Stimulated activated naive CD8-positive, alpha-beta T cell treated with anti-CD3 and anti-CD28 coated beads, Interleukin-15, Interleukin-2, amounts not matched to agents 100 ng/mL and 50 ng/mL, for 24 hours (primary cell): Measurements from ENCODE around the gene CCL24.
"Not testable (repeated sequence)": the region's sequence is repeated elsewhere in the genome, so short reads cannot be mapped to it uniquely, and the experiment has no call there.

Experiments
- H3K27ac Mint-ChIP-seq: one replicate; pipeline ENCODE4 v1.8.0; 2021; ENCODE audit warnings: mild to moderate bottlenecking, mixed read lengths
- H3K27me3 Mint-ChIP-seq: one replicate; pipeline ENCODE4 v1.8.0; 2021; ENCODE audit warnings: mixed read lengths
- H3K36me3 Mint-ChIP-seq: one replicate; pipeline ENCODE4 v1.8.0; 2021; ENCODE audit warnings: low read depth, mixed read lengths
- H3K4me1 Mint-ChIP-seq: one replicate; pipeline ENCODE4 v1.8.0; 2021; ENCODE audit warnings: low read depth, mixed read lengths
- H3K4me3 Mint-ChIP-seq: one replicate; pipeline ENCODE4 v1.8.0; 2021; ENCODE audit warnings: mild to moderate bottlenecking, mixed read lengths
- H3K9me3 Mint-ChIP-seq: one replicate; pipeline ENCODE4 v1.8.0; 2021; ENCODE audit warnings: mixed read lengths

CCL24 gene, protein sequence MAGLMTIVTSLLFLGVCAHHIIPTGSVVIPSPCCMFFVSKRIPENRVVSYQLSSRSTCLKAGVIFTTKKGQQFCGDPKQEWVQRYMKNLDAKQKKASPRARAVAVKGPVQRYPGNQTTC

DNA sequence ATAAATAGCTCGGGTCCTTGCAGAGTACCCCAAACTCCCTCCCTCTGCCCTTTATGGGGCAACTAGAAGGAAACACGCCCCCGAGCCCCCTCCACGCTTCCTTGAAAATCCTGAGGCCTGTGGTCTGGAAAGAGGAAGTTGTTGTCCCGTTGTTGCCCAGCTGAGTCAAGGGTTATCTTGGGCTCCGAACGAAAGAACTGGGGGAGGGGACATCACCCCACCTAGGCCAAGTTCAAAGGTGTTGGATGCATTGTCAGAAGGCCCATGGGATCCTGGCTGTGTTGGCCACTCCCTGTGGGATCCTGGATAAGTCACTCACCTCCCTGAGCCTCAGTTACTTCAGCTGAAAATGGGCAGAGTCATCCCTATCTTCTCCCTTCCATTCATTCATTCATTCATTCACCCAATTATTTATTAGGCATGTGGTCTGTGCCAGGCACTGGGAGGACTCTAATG lies at the start of gene CCL24:
TSS of gene CCL24 (minus strand) at position 26 of the 456 bp plus-strand sequence. CDS start 91 bp downstream, outside the sequence.
- no peaks in the 10 kb centered on the region for H3K9me3 Mint-ChIP-seq
- no peak within 1 kb of the TSS for H3K4me3 Mint-ChIP-seq
- H3K27ac Mint-ChIP-seq = no peak within 1 kb of the TSS
- peaks cover 4% of the 10 kb centered on the region for H3K27me3 Mint-ChIP-seq
- no peaks in the 10 kb centered on the region for H3K4me1 Mint-ChIP-seq
- no peaks in the 10 kb centered on the region for H3K36me3 Mint-ChIP-seq

DNA sequence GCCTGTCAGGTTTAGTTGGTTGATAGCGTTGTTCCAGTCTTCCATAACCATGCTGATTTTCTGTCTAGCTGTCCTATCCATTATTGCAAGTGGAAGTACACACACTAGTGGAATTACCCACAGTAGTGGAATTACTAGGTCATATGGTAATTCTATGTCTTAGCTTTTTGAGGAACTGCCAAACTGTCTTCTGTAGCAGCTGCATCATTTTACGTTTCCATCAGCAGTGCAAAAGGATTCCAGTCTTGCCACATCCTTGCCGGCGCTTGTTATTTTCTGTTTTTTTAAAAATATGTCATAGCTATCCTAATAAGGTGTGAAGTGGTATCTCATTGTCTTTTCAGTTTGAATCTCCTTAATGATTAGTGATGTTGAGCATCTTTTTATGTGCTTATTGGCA lies 48.0 kb upstream of the CCL24 start:
- Mint-ChIP-seq H3K4me1 (no peaks in the 10 kb centered on the region), H3K27me3 (peaks cover 28% of the 10 kb centered on the region), H3K4me3 (no peak overlapping the region)

DNA sequence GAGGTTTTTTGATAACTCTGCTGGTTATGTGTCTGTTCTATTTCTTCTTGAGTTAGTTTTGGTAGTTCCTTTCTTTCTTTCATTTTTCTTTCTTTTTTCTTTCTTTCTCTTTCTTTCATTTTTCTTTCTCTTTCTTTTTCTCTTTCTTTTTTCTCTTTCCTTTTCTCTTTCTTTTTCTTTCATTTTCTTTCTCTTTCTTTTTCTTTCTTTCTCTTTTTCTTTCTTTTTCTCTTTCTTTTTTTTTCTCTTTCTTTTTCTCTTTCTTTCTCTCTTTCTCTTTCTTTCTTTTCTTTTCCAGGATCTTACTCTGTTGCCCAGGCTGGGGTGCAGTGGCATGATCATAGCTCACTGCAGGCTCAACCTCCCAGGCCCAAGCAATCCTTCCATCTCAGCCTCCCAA lies 44.8 kb upstream of the CCL24 start:
- H3K9me3 Mint-ChIP-seq = no peaks in the 10 kb centered on the region
- no peak overlapping the region for H3K4me3 Mint-ChIP-seq
- peaks cover 10% of the 10 kb centered on the region for H3K27me3 Mint-ChIP-seq
- peak overlapping the region; percentile 31 for H3K27ac Mint-ChIP-seq
- no peaks in the 10 kb centered on the region for H3K36me3 Mint-ChIP-seq
- no peaks in the 10 kb centered on the region for H3K4me1 Mint-ChIP-seq

More for the DNA sequence above, 48.0 kb upstream of the CCL24 start:
- H3K36me3 Mint-ChIP-seq = no peaks in the 10 kb centered on the region
- H3K9me3 Mint-ChIP-seq = no peaks in the 10 kb centered on the region
- no peak overlapping the region for H3K27ac Mint-ChIP-seq

DNA sequence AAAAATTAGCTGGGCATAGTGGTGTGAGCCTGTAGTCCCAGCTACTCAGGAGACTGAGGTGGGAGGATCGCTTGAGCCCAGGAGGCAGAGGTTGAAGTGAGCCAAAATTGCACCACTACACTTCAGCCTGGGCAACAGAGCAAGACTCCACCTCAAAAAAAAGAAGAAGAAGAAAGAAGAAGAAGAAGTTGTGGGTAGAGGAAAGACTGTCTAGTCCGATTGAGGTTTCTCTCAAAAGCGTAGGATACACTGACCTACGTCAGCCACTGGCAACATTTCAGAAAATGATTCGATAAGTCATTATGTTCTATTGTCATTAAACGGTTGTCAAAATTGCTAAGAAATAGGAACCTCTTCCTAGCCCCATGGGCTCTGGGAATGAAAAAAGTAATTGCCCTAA lies 42.9 kb upstream of the CCL24 start:
- peaks cover 8% of the 10 kb centered on the region for H3K27me3 Mint-ChIP-seq
- no peaks in the 10 kb centered on the region for H3K4me1 Mint-ChIP-seq
- no peaks in the 10 kb centered on the region for H3K9me3 Mint-ChIP-seq
- H3K27ac Mint-ChIP-seq = no peak overlapping the region
- H3K4me3 Mint-ChIP-seq = no peak overlapping the region
- H3K36me3 Mint-ChIP-seq = no peaks in the 10 kb centered on the region

GRCh38 chr7:75854813-75855345 lies 41.3 kb upstream of the CCL24 start:
- H3K36me3 Mint-ChIP-seq, H3K4me3 Mint-ChIP-seq, H3K4me1 Mint-ChIP-seq, H3K9me3 Mint-ChIP-seq, H3K27me3 Mint-ChIP-seq, H3K27ac Mint-ChIP-seq: not testable (repeated sequence)

DNA sequence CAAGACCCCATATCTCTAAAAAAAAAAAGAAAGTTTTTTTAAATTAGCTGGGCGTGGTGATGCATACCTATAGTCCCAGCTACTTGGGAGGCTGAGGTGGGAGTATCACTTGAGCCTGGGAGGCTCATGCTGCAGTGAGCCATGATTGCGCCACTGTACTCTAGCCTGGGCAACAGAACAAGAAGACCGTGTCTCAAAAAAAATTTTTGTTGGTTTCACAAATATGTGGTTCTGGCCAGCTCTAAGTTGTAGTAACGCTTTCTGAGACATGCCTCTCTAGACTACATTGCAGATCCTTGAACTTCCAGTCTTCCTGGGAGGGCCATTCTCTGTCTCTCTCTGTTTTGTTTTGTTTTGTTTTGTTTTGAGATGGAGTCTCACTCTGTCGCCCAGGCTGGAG lies 40.6 kb upstream of the CCL24 start:
- Mint-ChIP-seq H3K27me3 (peaks cover 8% of the 10 kb centered on the region), H3K9me3 (no peaks in the 10 kb centered on the region), H3K36me3 (no peaks in the 10 kb centered on the region), H3K4me1 (no peaks in the 10 kb centered on the region), H3K4me3 (no peak overlapping the region), H3K27ac (no peak overlapping the region)

DNA sequence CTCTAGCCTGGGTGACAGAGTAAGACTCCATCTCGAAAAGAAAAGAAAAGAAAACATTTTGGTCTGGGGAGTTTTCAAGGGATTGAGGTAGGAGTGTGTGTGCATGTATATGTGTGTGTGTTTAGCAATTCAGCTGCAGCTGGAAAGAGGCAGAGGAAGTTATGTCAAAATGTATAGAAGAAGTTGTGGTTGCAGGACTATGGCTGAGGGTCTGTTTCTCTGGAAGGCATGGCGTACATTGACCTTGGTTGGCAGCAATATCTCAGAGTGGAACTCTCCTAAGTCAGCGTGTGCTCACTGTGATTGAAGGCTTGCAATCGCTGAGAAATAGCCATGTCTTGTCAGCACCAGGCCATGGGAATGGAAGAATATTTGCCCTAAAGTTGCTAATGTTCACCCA lies 36.6 kb upstream of the CCL24 start:
- no peaks in the 10 kb centered on the region for H3K4me1 Mint-ChIP-seq
- no peak overlapping the region for H3K27ac Mint-ChIP-seq
- no peak overlapping the region for H3K4me3 Mint-ChIP-seq
- no peaks in the 10 kb centered on the region for H3K9me3 Mint-ChIP-seq
- H3K27me3 Mint-ChIP-seq = no peaks in the 10 kb centered on the region
- H3K36me3 Mint-ChIP-seq = no peaks in the 10 kb centered on the region

DNA sequence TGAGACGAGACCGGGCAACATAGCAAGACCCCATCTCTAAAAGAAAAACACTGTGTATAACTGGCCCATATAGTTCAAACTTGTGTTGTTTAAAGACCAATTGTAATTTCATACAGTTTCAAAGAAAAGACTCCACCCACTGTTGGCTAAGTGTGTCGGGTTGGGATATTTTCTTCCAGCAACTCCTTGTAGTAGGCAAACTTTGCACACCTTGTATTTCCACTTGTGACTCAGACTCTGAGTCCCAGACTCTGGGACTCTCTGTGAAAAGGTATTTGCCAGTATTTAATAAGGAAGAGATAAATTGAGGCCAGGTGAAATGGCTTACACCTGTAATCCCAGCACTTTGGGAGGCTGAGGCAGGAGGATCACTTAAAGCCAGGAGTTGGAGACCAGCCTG lies 36.0 kb upstream of the CCL24 start:
- no peaks in the 10 kb centered on the region for H3K9me3 Mint-ChIP-seq
- H3K4me3 Mint-ChIP-seq = no peak overlapping the region
- H3K4me1 Mint-ChIP-seq = no peaks in the 10 kb centered on the region
- H3K27me3 Mint-ChIP-seq = no peaks in the 10 kb centered on the region
- no peak overlapping the region for H3K27ac Mint-ChIP-seq
- H3K36me3 Mint-ChIP-seq = no peaks in the 10 kb centered on the region

GRCh38 chr7:75847707-75848106 lies 34.1 kb upstream of the CCL24 start:
- Mint-ChIP-seq H3K9me3 (no peaks in the 10 kb centered on the region), H3K27ac (no peak overlapping the region), H3K4me1 (peaks cover 7% of the 10 kb centered on the region), H3K4me3 (no peak overlapping the region), H3K27me3 (no peaks in the 10 kb centered on the region), H3K36me3 (no peaks in the 10 kb centered on the region)

GRCh38 chr7:75845132-75845531 lies 31.5 kb upstream of the CCL24 start:
- not testable (repeated sequence) for H3K4me3 Mint-ChIP-seq, H3K9me3 Mint-ChIP-seq, H3K27me3 Mint-ChIP-seq, H3K36me3 Mint-ChIP-seq, H3K27ac Mint-ChIP-seq
- peaks cover 12% of the 10 kb centered on the region for H3K4me1 Mint-ChIP-seq

DNA sequence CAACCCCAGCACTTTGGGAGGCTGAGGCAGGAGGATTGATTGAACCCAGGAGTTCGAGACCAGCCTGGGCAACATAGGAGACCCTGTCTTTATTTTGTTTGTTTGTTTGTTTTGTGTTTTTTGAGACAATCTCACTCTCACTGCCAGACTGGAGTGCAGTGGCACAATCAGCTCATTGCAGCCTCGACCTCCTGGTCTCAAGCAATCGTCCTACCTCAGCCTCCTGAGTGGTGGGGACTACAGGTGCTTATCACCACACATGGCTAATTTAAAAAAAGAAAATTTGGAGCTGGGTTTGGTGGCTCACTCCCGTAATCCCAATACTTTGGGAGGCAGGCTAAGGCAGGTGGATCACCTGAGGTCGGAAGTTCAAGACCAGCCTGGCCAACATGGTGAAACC lies 30.6 kb upstream of the CCL24 start:
- H3K27me3 Mint-ChIP-seq = no peaks in the 10 kb centered on the region
- H3K4me3 Mint-ChIP-seq = no peak overlapping the region
- no peaks in the 10 kb centered on the region for H3K9me3 Mint-ChIP-seq
- no peak overlapping the region for H3K27ac Mint-ChIP-seq
- H3K36me3 Mint-ChIP-seq = no peaks in the 10 kb centered on the region
- peaks cover 12% of the 10 kb centered on the region for H3K4me1 Mint-ChIP-seq

- Mint-ChIP-seq H3K27ac (no peak overlapping the region), H3K36me3 (no peaks in the 10 kb centered on the region), H3K27me3 (no peaks in the 10 kb centered on the region), H3K9me3 (no peaks in the 10 kb centered on the region), H3K4me1 (peaks cover 12% of the 10 kb centered on the region), H3K4me3 (no peak overlapping the region)
These were observed 30.1 kb upstream of the CCL24 start for GRCh38 chr7:75843613-75844116.

DNA sequence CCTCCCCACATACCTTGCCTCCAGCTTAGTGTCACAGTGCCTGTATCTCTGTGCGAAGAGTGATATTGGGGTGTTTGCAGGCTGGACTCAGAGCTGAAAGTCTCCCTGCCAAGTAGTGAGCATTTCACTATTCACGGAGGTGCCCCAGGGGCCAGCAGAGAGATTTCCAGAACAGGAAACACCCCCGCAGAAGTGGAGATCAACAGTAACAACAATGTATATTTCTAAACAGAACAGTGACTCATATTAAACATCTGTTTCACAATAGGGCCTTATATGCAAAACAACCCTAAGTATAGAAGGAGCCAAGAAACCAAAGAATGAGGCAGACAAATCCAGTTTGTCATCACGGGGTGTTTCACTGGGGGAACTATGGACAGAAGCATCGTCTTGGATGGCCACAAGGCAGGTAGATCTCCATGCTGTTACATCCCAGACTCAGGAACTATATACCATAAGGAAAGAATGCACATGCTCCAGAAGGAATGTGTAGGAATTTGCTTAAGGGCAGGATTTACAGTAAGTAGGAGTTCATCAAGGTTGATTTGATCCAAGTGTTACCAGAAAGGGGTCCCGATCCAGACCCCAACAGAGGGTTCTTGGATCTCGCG lies 29.3 kb upstream of the CCL24 start:
- Mint-ChIP-seq H3K4me3 (peak overlapping the region; percentile 38), H3K27me3 (no peaks in the 10 kb centered on the region), H3K4me1 (peaks cover 12% of the 10 kb centered on the region), H3K9me3 (no peaks in the 10 kb centered on the region), H3K27ac (peak overlapping the region; percentile 85), H3K36me3 (no peaks in the 10 kb centered on the region)

- Mint-ChIP-seq H3K27ac (no peak overlapping the region), H3K36me3 (no peaks in the 10 kb centered on the region), H3K4me1 (peaks cover 12% of the 10 kb centered on the region), H3K9me3 (no peaks in the 10 kb centered on the region), H3K4me3 (no peak overlapping the region), H3K27me3 (no peaks in the 10 kb centered on the region)
These were observed 26.4 kb upstream of the CCL24 start for GRCh38 chr7:75840029-75840428.

GRCh38 chr7:75838281-75838930 lies 24.8 kb upstream of the CCL24 start:
- H3K36me3 Mint-ChIP-seq, H3K27ac Mint-ChIP-seq, H3K27me3 Mint-ChIP-seq, H3K9me3 Mint-ChIP-seq, H3K4me3 Mint-ChIP-seq: not testable (repeated sequence)
- H3K4me1 Mint-ChIP-seq = peaks cover 12% of the 10 kb centered on the region
